ENCODE data around the gene LMLN. TPM values are rescaled to one million over a fixed set of nuclear protein-coding genes. Genes with fewer than 3 reads are reported as not detected.

LMLN gene
- total and polyA plus RNA-seq, 2 of the 8 experiments (the other 6 are each of a cell fraction or from before 2014, with no cell fraction given) = 3.9 to 5.0 TPM

- H2AK5ac ChIP-seq (ENCODE audit: low read depth, low read length) = no peak overlapping the region
- 66% methylated on average over 3 of the region's 3 CpGs; no CpG with 5 or more reads in 1 of the 2 experiments for WGBS, 2 experiments (ENCODE audit: extremely low coverage in 1 of 2, insufficient coverage in 1 of 2, insufficient read length in 1 of 2, insufficient replicate concordance in 2 of 2, low coverage in 1 of 2, low lambda C conversion rate in 2 of 2, missing lambda C conversion rate in 1 of 2)
- TF ChIP-seq GABPA (IDR thresholded peaks at IDR 0.05; ENCODE audit: borderline replicate concordance, insufficient read depth, low read length) (no peak), SP4 (IDR thresholded peaks at IDR 0.05; ENCODE audit: low read length) (no peak), ATF2 (IDR thresholded peaks at IDR 0.05; ENCODE audit: low read length) (no peak), SAP30 (IDR thresholded peaks at IDR 0.05; ENCODE audit: insufficient read depth, insufficient replicate concordance, low read length) (no peak)
Observed at GRCh38 chr3:198092276-198092675, 132.3 kb downstream of the LMLN start.

More at GRCh38 chr3:198092276-198092675, 132.3 kb downstream of the LMLN start:
- no peak overlapping the region for H3K18ac ChIP-seq (ENCODE audit: extremely low read depth, low read length)
- H4K5ac ChIP-seq (ENCODE audit: insufficient read length, low read depth, low read length) = no peak overlapping the region
- H3K4me2 ChIP-seq (ENCODE audit: insufficient read depth in 1 of 2, low read depth in 2 of 2, low read length in 2 of 2) = no peak overlapping the region
- H3K4me3 ChIP-seq (ENCODE audit: extremely low read depth in 1 of 4, insufficient read depth in 2 of 4, low read depth in 3 of 4, low read length in 4 of 4) = no peak overlapping the region
- ChIA-PET POLR2A (ENCODE audit: partially characterized antibody) (no interaction called here), CTCF (ENCODE audit: partially characterized antibody) (interaction anchor here (1.7 kb wide), 1 partner anchor 186 kb away, joined by 3 read pairs; no protein-coding TSS in a partner anchor)
- H3K36me3 ChIP-seq (ENCODE audit: control insufficient read depth in 2 of 4, insufficient read depth in 4 of 4, low read length in 3 of 4) = no peaks in the 10 kb centered on the region
- H3K27me3 ChIP-seq (replicated peaks in 1 of 4; ENCODE audit: control insufficient read depth in 3 of 4, extremely low read depth in 1 of 4, insufficient read depth in 3 of 4, low read length in 3 of 4) = peaks cover 0 to 3% (median 0%) of the 10 kb centered on the region in 4 experiments; a peak in 2 of 7 replicates
- no peaks in the 10 kb centered on the region for H3K4me1 ChIP-seq (replicated peaks in 1 of 4; ENCODE audit: control insufficient read depth in 3 of 4, insufficient read depth in 4 of 4, low read length in 3 of 4)
- H3K4ac ChIP-seq (replicated peaks; ENCODE audit: insufficient read length, low read depth, low read length) = no peak overlapping the region
- H4K8ac ChIP-seq (ENCODE audit: extremely low read depth, insufficient read depth, low read length) = no peak overlapping the region
- no peak for FAIRE-seq
- H3K79me2 ChIP-seq (ENCODE audit: control insufficient read depth in 1 of 2, insufficient read depth in 2 of 2, low read length in 2 of 2) = no peaks in the 10 kb centered on the region
- H3K56ac ChIP-seq (replicated peaks; ENCODE audit: insufficient read length, low read depth, low read length) = no peak overlapping the region
- H3K14ac ChIP-seq (ENCODE audit: insufficient read length) = no peak overlapping the region
- no peaks in the 10 kb centered on the region for H3K23me2 ChIP-seq (ENCODE audit: low read depth, low read length)
- H3K27ac ChIP-seq (ENCODE audit: low read depth, low read length) = no peak overlapping the region
- no peak overlapping the region for H2BK20ac ChIP-seq (ENCODE audit: low read length)
- H2BK5ac ChIP-seq (ENCODE audit: low read depth, low read length) = no peak overlapping the region
- no peak overlapping the region for H2AFZ ChIP-seq (ENCODE audit: low read length)
- H2BK12ac ChIP-seq (ENCODE audit: low read depth, low read length) = no peak overlapping the region
- no peaks in the 10 kb centered on the region for H3K9me3 ChIP-seq (ENCODE audit: insufficient read depth in 2 of 2, low read depth in 1 of 2, low read length in 1 of 2)
- H3K79me1 ChIP-seq (ENCODE audit: low read depth, low read length) = no peaks in the 10 kb centered on the region
- H3K9ac ChIP-seq (replicated peaks in 1 of 4; ENCODE audit: extremely low read depth in 1 of 4, low read depth in 3 of 4, low read length in 3 of 4) = no peak overlapping the region
- H2BK120ac ChIP-seq (replicated peaks; ENCODE audit: low read depth, low read length) = no peak overlapping the region
- H4K91ac ChIP-seq (replicated peaks; ENCODE audit: insufficient read length, low read length) = no peak overlapping the region
- H3K23ac ChIP-seq (ENCODE audit: insufficient read length) = no peak overlapping the region
- no peaks in the 10 kb centered on the region for H4K20me1 ChIP-seq (replicated peaks in 1 of 2; ENCODE audit: control insufficient read depth in 1 of 2, insufficient read depth in 2 of 2, low read length in 2 of 2)
- no peak for DNase-seq (ENCODE audit: low read depth in 1 of 2, low spot score in 2 of 2)
- H2BK15ac ChIP-seq (ENCODE audit: low read length) = no peak overlapping the region

Measured in H1 (cell line).